ENCODE data around the gene ATF7.

DNA sequence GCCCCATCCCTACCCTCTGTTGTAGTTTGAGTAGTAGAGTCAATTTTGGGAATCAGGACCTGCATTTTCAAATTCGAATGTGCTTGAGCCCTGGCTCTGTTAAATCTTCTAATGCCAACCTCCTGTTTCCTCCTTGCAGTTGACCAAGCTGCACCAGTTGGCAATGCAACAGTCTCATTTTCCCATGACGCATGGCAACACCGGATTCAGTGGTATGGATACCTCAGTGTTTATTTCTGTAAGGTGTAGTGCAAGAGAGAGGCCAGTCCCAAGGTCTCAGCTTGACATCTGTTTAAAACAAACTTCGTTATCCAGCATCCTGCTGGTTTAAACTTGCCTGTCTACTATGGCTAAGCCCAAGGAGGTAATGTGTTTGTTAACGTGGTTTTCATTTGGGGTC is 159.1 kb downstream of the ATF7 start:
- no peak for TF ChIP-seq GATA3 (IDR thresholded peaks at IDR 0.05; ENCODE audit: low read depth, low read length)
- no peak for TF ChIP-seq GATA2 (IDR thresholded peaks at IDR 0.05; ENCODE audit: low read depth, low read length)

Measured in SH-SY5Y (cell line).